K562 (cell line): ENCODE data around the gene ARL6IP1. TPM values are rescaled to one million over a fixed set of nuclear protein-coding genes. Genes with fewer than 3 reads are reported as not detected.
A peak's percentile ranks its signal among the peaks of the same experiment; 100 is the strongest.

Source experiments
- ATAC-seq: fragments of 200-7000 bp; cut with Tn5 transposase; 3 replicates; pipeline ENCODE4 v1.9.1; 2020; ENCODE audit warnings: moderate library complexity
- BruUV-seq: library from RNA; stranded (reverse); fragments of 400-500 nt; replicated peaks from 2 replicates; lab custom pipeline; 2021; lab: Mats Ljungman, UMichigan
- CTCF ChIA-PET: fragments of 300-600 bp; formaldehyde crosslinking; extraction: SDS; loops from one replicate; lab custom pipeline; 2021; ENCODE audit warnings: low intra/inter-chr PET ratio; lab: Yijun Ruan, JAX
- POLR2A ChIA-PET: fragments of 300-600, 350-650 bp; sonication (Branson Sonifier 250); formaldehyde crosslinking; extraction: SDS; loops from one replicate; lab custom pipeline; 2021; ENCODE audit warnings: antibody characterized with exemption, inconsistent platforms; lab: Yijun Ruan, JAX
- DNase-seq, 4 experiments: peaks; one replicate each; pipeline versions ENCODE4 v3.0.0 to v3.0.0-alpha.2; 2011 to 2018; ENCODE audit warnings: low spot score in 3 of 4, mixed read lengths in 3 of 4; ENCODE audit errors: extremely low read depth in 1 of 4
- FAIRE-seq: peaks from 2 replicates; lab custom pipeline; 2011; peaks lifted over from hg19 to GRCh38; lab: Jason Lieb, UNC
- H2AFZ ChIP-seq: 2 replicates; pipeline ENCODE4 v1.6.0; 2011; ENCODE audit warnings: low read depth, low read length, control low read depth, inconsistent platforms
- H3K27ac ChIP-seq: fragments of 200-600 bp; 3 replicates; pipeline ENCODE4 v1.8.0; 2011; ENCODE audit warnings: low read depth, mild to moderate bottlenecking, control low read depth, inconsistent platforms, low read length, moderate library complexity, mixed read lengths; ENCODE audit errors: extremely low read depth
- H3K27me3 ChIP-seq, 2 experiments: fragments of 300-600 bp in 1 of 2; 2 replicates in 1 of 2; 3 replicates in 1 of 2; pipeline versions ENCODE4 v1.6.0 to v1.8.0; 2011; ENCODE audit warnings: inconsistent platforms in 2 of 2, low read length in 2 of 2, mild to moderate bottlenecking in 1 of 2, mixed read lengths in 1 of 2, moderate library complexity in 1 of 2; ENCODE audit not compliant: control insufficient read depth in 2 of 2, insufficient read depth in 2 of 2
- H3K36me3 ChIP-seq: fragments of 300-600 bp; 3 replicates; pipeline ENCODE4 v1.8.0; 2011; ENCODE audit warnings: mild to moderate bottlenecking, low read length, inconsistent platforms; ENCODE audit not compliant: control insufficient read depth, insufficient read depth
- H3K4me1 ChIP-seq, 2 experiments: fragments of 200-600 bp in 1 of 2; replicated peaks in 1 of 2; 2 replicates in 1 of 2; 3 replicates in 1 of 2; pipeline versions ENCODE4 v1.5.1 to v1.8.0; 2011; ENCODE audit warnings: inconsistent platforms in 2 of 2, low read length in 2 of 2, mild to moderate bottlenecking in 1 of 2, mixed read lengths in 1 of 2, moderate library complexity in 1 of 2; ENCODE audit not compliant: control insufficient read depth in 2 of 2, insufficient read depth in 2 of 2
- H3K4me2 ChIP-seq: 2 replicates; pipeline ENCODE4 v1.6.1; 2011; ENCODE audit warnings: low read length, control low read depth, inconsistent platforms, mixed read lengths; ENCODE audit not compliant: insufficient read depth
- H3K4me3 ChIP-seq: fragments of 200-600 bp; sonication (generic), shearing (Covaris generic); 2 replicates; pipeline ENCODE4 v1.5.1; 2016; ENCODE audit warnings: control low read depth, inconsistent platforms
- H3K79me2 ChIP-seq: fragments of 200-600 bp; 3 replicates; pipeline ENCODE4 v1.8.0; 2011; ENCODE audit warnings: low read length, inconsistent platforms; ENCODE audit not compliant: control insufficient read depth, insufficient read depth
- H3K9ac ChIP-seq, 2 experiments: 2 replicates each; pipeline versions ENCODE4 v1.6.0 to v1.6.1; 2011; ENCODE audit warnings: low read depth in 2 of 2, low read length in 2 of 2, control low read depth in 1 of 2, inconsistent platforms in 1 of 2, mild to moderate bottlenecking in 1 of 2, mixed read lengths in 1 of 2; ENCODE audit not compliant: insufficient read depth in 1 of 2
- H3K9me1 ChIP-seq: one replicate; pipeline ENCODE4 v1.6.0; 2011; ENCODE audit warnings: inconsistent platforms, mild to moderate bottlenecking, low read length, moderate library complexity; ENCODE audit not compliant: control insufficient read depth, insufficient read depth
- H3K9me3 ChIP-seq: replicated peaks from 2 replicates; pipeline ENCODE4 v1.5.1; 2011; ENCODE audit warnings: low read depth, low read length, inconsistent platforms; ENCODE audit not compliant: control insufficient read depth, insufficient read depth
- H4K20me1 ChIP-seq: replicated peaks from 2 replicates; pipeline ENCODE4 v1.6.1; 2011; ENCODE audit warnings: low read length, inconsistent platforms, mixed read lengths; ENCODE audit not compliant: control insufficient read depth, insufficient read depth
- ADNP ChIP-seq: fragments of 200-800 bp; sonication (Bioruptor generic); IDR thresholded peaks from 2 replicates; pipeline ENCODE4 v1.6.1; 2016; ENCODE audit warnings: missing genetic modification characterization, missing compliant biosample characterization
- ARID1B ChIP-seq: fragments of 450-650 bp; IDR thresholded peaks from 2 replicates; pipeline ENCODE4 v1.6.1; 2016; ENCODE audit warnings: antibody characterized with exemption, mild to moderate bottlenecking, inconsistent platforms
- CHD1 ChIP-seq: fragments of 200-600 bp; sonication (generic); IDR thresholded peaks from one replicate; pipeline ENCODE4 v1.6.1; 2012; ENCODE audit warnings: mild to moderate bottlenecking, moderate library complexity, low read length, inconsistent platforms
- DACH1 ChIP-seq: fragments of 450-650 bp; IDR thresholded peaks from 2 replicates; pipeline ENCODE4 v1.6.1; 2018; ENCODE audit not compliant: partially characterized antibody
- FOXA3 ChIP-seq, 2 experiments: fragments of 450-650 bp in 1 of 2; sonication (generic) in 1 of 2; formaldehyde crosslinking; IDR thresholded peaks in 1 of 2; conservative IDR thresholded peaks in 1 of 2; 2 replicates each; pipeline versions ENCODE4 v1.4.0 to v1.8.0; 2020 to 2022; ENCODE audit warnings: mild to moderate bottlenecking in 2 of 2, missing genetic modification reagents in 1 of 2
- GTF2E2 ChIP-seq: fragments of 200-800 bp; sonication (Bioruptor generic); IDR thresholded peaks from 2 replicates; pipeline ENCODE4 v1.6.1; 2016; ENCODE audit warnings: missing genetic modification characterization, missing compliant biosample characterization
- HDAC2 ChIP-seq: fragments of 450-650 bp; IDR thresholded peaks from 2 replicates; pipeline ENCODE4 v1.6.1; 2016; ENCODE audit warnings: mild to moderate bottlenecking
- HMBOX1 ChIP-seq: sonication (generic); IDR thresholded peaks from 2 replicates; pipeline ENCODE4 v1.6.1; 2016
- HNRNPUL1 ChIP-seq: fragments of 200-400 bp; formaldehyde crosslinking; IDR thresholded peaks from 2 replicates; pipeline ENCODE4 v1.6.1; 2017; ENCODE audit warnings: low read length
- NR2C1 ChIP-seq, 2 experiments: fragments of 450-650 bp; IDR thresholded peaks; 2 replicates each; pipeline ENCODE4 v1.6.1; 2017; ENCODE audit warnings: mild to moderate bottlenecking in 2 of 2, antibody characterized with exemption in 1 of 2, inconsistent platforms in 1 of 2, missing compliant biosample characterization in 1 of 2, missing genetic modification characterization in 1 of 2
- NR2C2 ChIP-seq, 2 experiments: fragments of 200-800 bp in 1 of 2; sonication (Bioruptor generic) in 1 of 2; sonication (generic) in 1 of 2; formaldehyde crosslinking in 1 of 2; IDR thresholded peaks; 2 replicates each; pipeline versions ENCODE4 v1.6.1 to v1.8.0; 2016 to 2022; ENCODE audit warnings: mild to moderate bottlenecking in 1 of 2, missing compliant biosample characterization in 1 of 2, missing genetic modification characterization in 1 of 2, missing genetic modification reagents in 1 of 2
- NRF1 ChIP-seq, 2 experiments: fragments of 450-650 bp; IDR thresholded peaks in 1 of 2; conservative IDR thresholded peaks in 1 of 2; 2 replicates each; pipeline ENCODE4 v1.6.1; 2014; ENCODE audit warnings: mild to moderate bottlenecking in 2 of 2
- RBM22 ChIP-seq: fragments of 200-400 bp; formaldehyde crosslinking; IDR thresholded peaks from 2 replicates; pipeline ENCODE4 v1.6.1; 2018; ENCODE audit warnings: low read length, low read depth; ENCODE audit not compliant: poor library complexity, severe bottlenecking
- SMARCA4 ChIP-seq: fragments of 450-650 bp; IDR thresholded peaks from 2 replicates; pipeline ENCODE4 v1.6.1; 2016
- SPI1 ChIP-seq: IDR thresholded peaks from 2 replicates; pipeline ENCODE4 v1.6.1; 2011; ENCODE audit warnings: low read depth, low read length, control low read depth, borderline replicate concordance
- ZFX ChIP-seq: sonication (generic); formaldehyde crosslinking; IDR thresholded peaks from 2 replicates; pipeline ENCODE4 v1.8.0; 2022; ENCODE audit warnings: mild to moderate bottlenecking, missing genetic modification reagents, moderate library complexity
- ZNF561 ChIP-seq: fragments of 450-650 bp; formaldehyde crosslinking; conservative IDR thresholded peaks from 2 replicates; pipeline ENCODE4 v1.4.0; 2020; ENCODE audit warnings: mild to moderate bottlenecking, moderate library complexity
- ZNF589 ChIP-seq: fragments of 200-800 bp; sonication (Bioruptor generic); IDR thresholded peaks from 2 replicates; pipeline ENCODE4 v1.6.1; 2016; ENCODE audit warnings: low read depth, missing genetic modification characterization, missing compliant biosample characterization
- ZZZ3 ChIP-seq: fragments of 450-650 bp; IDR thresholded peaks from 2 replicates; pipeline ENCODE4 v1.6.1; 2016; ENCODE audit warnings: antibody characterized with exemption, mild to moderate bottlenecking, moderate library complexity
- WGBS: fragments of 100-300 bp; shearing (Covaris generic); methylation state at CpG from one replicate; pipeline ENCODE4 v1.1.6; 2016; ENCODE audit warnings: low coverage, mixed read lengths; ENCODE audit not compliant: insufficient coverage; ENCODE audit errors: missing lambda C conversion rate; 5-methylcytosine and 5-hydroxymethylcytosine counted together
- in situ Hi-C: fragments of 300-500 bp; cut with MboI; formaldehyde crosslinking; loops from 4 replicates; pipeline ENCODE4 v1.15.0; 2018; ENCODE audit warnings: inconsistent platforms, mixed read lengths
- intact Hi-C: fragments of 100-400 bp; cut with micrococcal nuclease; formaldehyde crosslinking; loops from 2 replicates; pipeline ENCODE4 v1.14.2; 2022
- polyA plus RNA-seq, 8 experiments: library from polyadenylated mRNA; depleted of rRNA in 4 of 8; stranded (reverse) in 5 of 8; unstranded in 3 of 8; fragments of >200 nt; fragmentation: Nextera tagmentation in 2 of 8; fragmentation: Illumina TruSeq in 1 of 8; extraction: Ambion mirVana in 2 of 8; extraction: Trizol in 1 of 8; gene quantifications; 2 replicates each; pipeline versions ENCODE4 v1.2.1 to v1.2.3, GENCODE V29; 2011 to 2014; ENCODE audit warnings: inconsistent platforms in 1 of 8, missing spikeins in 1 of 8
- total RNA-seq, 7 experiments: library from RNA; depleted of rRNA in 6 of 7; stranded (reverse); fragments of >200 nt in 6 of 7; fragmentation: Illumina TruSeq in 2 of 7; extraction: Trizol in 2 of 7; gene quantifications; 2 replicates each; pipeline versions ENCODE4 v1.2.1 to v1.2.3, GENCODE V29; 2011 to 2021; ENCODE audit warnings: low replicate concordance in 1 of 7
- TF ChIP-seq, protein P1 (sequence below): fragments of 450-650 bp; formaldehyde crosslinking; IDR thresholded peaks from 2 replicates; pipeline ENCODE4 v1.4.0; 2020; ENCODE audit warnings: mild to moderate bottlenecking

Gene ARL6IP1
- total and polyA plus RNA-seq, 9 of the 15 experiments (the other 6 are each of a cell fraction or from before 2014, with no cell fraction given) = 102 to 391 (median 162) TPM

DNA sequence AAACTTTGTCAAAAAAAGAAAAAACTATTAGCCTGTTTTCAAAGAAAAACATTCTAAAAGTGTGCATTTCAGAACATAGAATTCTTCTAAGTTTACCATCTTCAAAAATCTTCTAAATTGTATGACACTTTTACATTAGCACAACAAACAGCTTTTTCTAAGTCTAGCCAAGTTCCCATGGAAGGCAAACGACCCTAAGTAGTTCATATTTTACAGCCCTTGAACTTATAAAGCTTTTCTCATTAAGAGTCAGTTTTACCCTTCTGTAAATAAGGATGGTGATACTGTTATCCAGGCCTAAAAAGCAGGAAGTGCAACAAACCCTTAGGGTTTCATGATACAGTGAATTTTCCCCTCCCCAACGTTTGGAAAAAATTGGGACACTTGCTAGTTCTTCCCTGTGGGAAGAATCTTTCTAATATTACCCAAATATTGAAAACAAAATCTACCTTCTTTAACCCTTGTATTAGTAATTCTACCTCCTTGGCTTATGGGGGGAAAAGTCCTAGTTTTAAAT lies 4.0 kb upstream of the ARL6IP1 start (continued):
- no peak for TF ChIP-seq RBM22
- no peak for TF ChIP-seq DACH1
- TF ChIP-seq SPI1 = peak; percentile 75; the same call in 1 of the 2 replicates
- no peak for TF ChIP-seq ZZZ3
- no peak for TF ChIP-seq CHD1
- no peak for TF ChIP-seq HNRNPUL1
- no peak for TF ChIP-seq NR2C2 (CRISPR knock-in tag; IDR thresholded peaks at IDR 0.05)
- TF ChIP-seq NR2C2 (tag; IDR thresholded peaks at IDR 0.05) = no peak
- TF ChIP-seq ZNF561 (CRISPR knock-in tag) = no peak
- no peak for TF ChIP-seq ZNF589 (CRISPR knock-in tag)
- no peak for TF ChIP-seq ARID1B
- TF ChIP-seq FOXA3 (CRISPR knock-in tag; conservative IDR thresholded peaks at IDR 0.05 in 1 of 2, IDR thresholded peaks at IDR 0.05 in 1 of 2) = peak in 1 of 2 experiments; percentile 35; a peak in 1 of 4 replicates

GRCh38 chr16:18804540-18804939 lies 3.2 kb upstream of the ARL6IP1 start:
- H3K9me1 ChIP-seq = no peaks in the 10 kb centered on the region
- peaks cover 12% of the 10 kb centered on the region; the same call in 1 of the 2 replicates for H4K20me1 ChIP-seq
- H3K9ac ChIP-seq = peak overlapping the region in 1 of 2 experiments; percentile 53; a peak in 2 of 4 replicates
- no TSS peak for BruUV-seq
- H3K4me1 ChIP-seq = peaks cover 18 to 19% of the 10 kb centered on the region in 2 experiments; a peak in 4 of 5 replicates
- no peak for FAIRE-seq
- peaks cover 34% of the 10 kb centered on the region for H3K79me2 ChIP-seq
- no peak for ATAC-seq
- WGBS = 11% methylated on average over 3 of the region's 3 CpGs
- peak overlapping the region; percentile 67 for H3K27ac ChIP-seq
- POLR2A ChIA-PET = interaction anchor here (0.8 to 10.2 kb wide), 8 partner anchors 9 to 281 kb away, joined by 3 to 342 read pairs (median 3); partner anchors contain the start of gene RPS15A
- H3K27me3 ChIP-seq = no peaks in the 10 kb centered on the region
- TF ChIP-seq NR2C1 (IDR thresholded peaks at IDR 0.05) (no peak), NR2C1 (tag; IDR thresholded peaks at IDR 0.05) (no peak), SMARCA4 (0 out of 2 replicates have a peak, but pooled peaks have one; percentile 3), HDAC2 (no peak), HMBOX1 (peak; percentile 32; the same call in 1 of the 2 replicates), ZFX (0 out of 2 replicates have a peak, but pooled peaks have one; percentile 23), ADNP (0 out of 2 replicates have a peak, but pooled peaks have one; percentile 32), NRF1 (conservative IDR thresholded peaks at IDR 0.05 in 1 of 2, IDR thresholded peaks at IDR 0.05 in 1 of 2) (0 out of 4 replicates have a peak, but pooled peaks of 1 of the 2 experiments have one; percentile 7), GTF2E2 (tag) (no peak)
- TF ChIP-seq, protein P1, sequence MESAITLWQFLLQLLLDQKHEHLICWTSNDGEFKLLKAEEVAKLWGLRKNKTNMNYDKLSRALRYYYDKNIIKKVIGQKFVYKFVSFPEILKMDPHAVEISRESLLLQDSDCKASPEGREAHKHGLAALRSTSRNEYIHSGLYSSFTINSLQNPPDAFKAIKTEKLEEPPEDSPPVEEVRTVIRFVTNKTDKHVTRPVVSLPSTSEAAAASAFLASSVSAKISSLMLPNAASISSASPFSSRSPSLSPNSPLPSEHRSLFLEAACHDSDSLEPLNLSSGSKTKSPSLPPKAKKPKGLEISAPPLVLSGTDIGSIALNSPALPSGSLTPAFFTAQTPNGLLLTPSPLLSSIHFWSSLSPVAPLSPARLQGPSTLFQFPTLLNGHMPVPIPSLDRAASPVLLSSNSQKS = no peak
- intact Hi-C loops (no loop called here), in situ Hi-C loops (no loop called here)
- no peak overlapping the region for H3K4me2 ChIP-seq
- peak in 1 of 4 experiments; percentile 53 for DNase-seq
- H3K36me3 ChIP-seq = peaks cover 55% of the 10 kb centered on the region
- H2AFZ ChIP-seq = 0 out of 2 replicates have a peak overlapping the region, but pooled peaks have one; percentile 18
- CTCF ChIA-PET = interaction anchor here (0.6 kb wide), 1 partner anchor 167 kb away, joined by 3 read pairs; no protein-coding TSS in a partner anchor
- H3K9me3 ChIP-seq = no peaks in the 10 kb centered on the region
- H3K4me3 ChIP-seq = no peak overlapping the region
